Melanocyte of skin (primary cell): ENCODE data around the gene SUSD6. TPM values are rescaled to one million over a fixed set of nuclear protein-coding genes. Genes with fewer than 3 reads are reported as not detected.

ENCODE experiments used
- total RNA-seq, 2 donors: library from RNA; depleted of rRNA; stranded (reverse); fragments of >200 nt; gene quantifications; 2 replicates each; pipeline ENCODE4 v1.2.3, GENCODE V29; 2012

SUSD6 gene, protein sequence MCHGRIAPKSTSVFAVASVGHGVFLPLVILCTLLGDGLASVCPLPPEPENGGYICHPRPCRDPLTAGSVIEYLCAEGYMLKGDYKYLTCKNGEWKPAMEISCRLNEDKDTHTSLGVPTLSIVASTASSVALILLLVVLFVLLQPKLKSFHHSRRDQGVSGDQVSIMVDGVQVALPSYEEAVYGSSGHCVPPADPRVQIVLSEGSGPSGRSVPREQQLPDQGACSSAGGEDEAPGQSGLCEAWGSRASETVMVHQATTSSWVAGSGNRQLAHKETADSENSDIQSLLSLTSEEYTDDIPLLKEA
- total RNA-seq: 10 to 100 TPM; 12.3 to 26.5 TPM

GRCh38 chr14:69611172-69612013 lies at the start of gene SUSD6:
Gene SUSD6, plus strand, starts transcription at chr14:69611596. Its CDS starts 46,997 bp downstream, at chr14:69658593.

GRCh38 chr14:69574263-69574953 lies 37.0 kb upstream of the SUSD6 start, which contains the start of gene CCDC177:
Gene CCDC177, minus strand, starts transcription at chr14:69574871. Its CDS starts 1,249 bp downstream, at chr14:69573622.

Other genes starting within 250 kb of the SUSD6 start
- 100 to 1,000 TPM; 102 to 184 TPM for gene ERH, start 213.3 kb upstream of the SUSD6 start, total RNA-seq
- 100 to 1,000 TPM; 121 to 125 TPM for gene SLC39A9, start 212.9 kb upstream of the SUSD6 start, total RNA-seq
- under 1 TPM in 1 of 2 donors, not detected in 1; 0.34 TPM for gene PLEKHD1, start 126.9 kb upstream of the SUSD6 start, total RNA-seq
- not detected for gene CCDC177, start 36.7 kb upstream of the SUSD6 start, total RNA-seq
- gene SRSF5, start 155.5 kb downstream of the SUSD6 start, total RNA-seq: 100 to 1,000 TPM; 144 to 151 TPM
- not detected for gene SLC10A1, start 185.6 kb downstream of the SUSD6 start, total RNA-seq